Neural progenitor cell (in vitro differentiated cells): ENCODE data around the gene NF1. TPM values are rescaled to one million over a fixed set of nuclear protein-coding genes. Genes with fewer than 3 reads are reported as not detected.

Source experiments
- DNase-seq: peaks from one replicate; pipeline ENCODE4 v3.0.0-alpha.2; 2016; ENCODE audit warnings: low spot score
- H2AFZ ChIP-seq: fragments of 200-600 bp; sonication (generic); replicated peaks from 2 replicates; pipeline ENCODE4 v1.6.1; 2016; ENCODE audit warnings: antibody characterized with exemption
- H3F3A ChIP-seq: fragments of 200-600 bp; sonication (generic); 2 replicates; pipeline ENCODE4 v1.6.1; 2016; ENCODE audit warnings: antibody characterized with exemption, low read depth
- H3K27ac ChIP-seq: fragments of 200-600 bp; sonication (generic); 2 replicates; pipeline ENCODE4 v1.5.1; 2016; ENCODE audit warnings: mild to moderate bottlenecking
- H3K27me3 ChIP-seq: fragments of 200-600 bp; sonication (generic); 2 replicates; pipeline ENCODE4 v1.6.1; 2016; ENCODE audit warnings: mild to moderate bottlenecking, moderate library complexity
- H3K36me3 ChIP-seq: fragments of 200-600 bp; sonication (generic); 2 replicates; pipeline ENCODE4 v1.5.1; 2016
- H3K4me1 ChIP-seq: fragments of 200-600 bp; sonication (generic); 2 replicates; pipeline ENCODE4 v1.6.1; 2016; ENCODE audit warnings: mixed run types
- H3K4me2 ChIP-seq: fragments of 200-600 bp; sonication (generic); 2 replicates; pipeline ENCODE4 v1.6.1; 2016
- H3K4me3 ChIP-seq: fragments of 200-600 bp; sonication (generic); 2 replicates; pipeline ENCODE4 v1.5.1; 2016
- H3K79me2 ChIP-seq: fragments of 200-600 bp; sonication (generic); 2 replicates; pipeline ENCODE4 v1.6.1; 2016; ENCODE audit warnings: low read depth
- H3K9ac ChIP-seq: fragments of 200-600 bp; sonication (generic); 2 replicates; pipeline ENCODE4 v1.6.1; 2016
- H3K9me3 ChIP-seq: fragments of 200-600 bp; sonication (generic); 2 replicates; pipeline ENCODE4 v1.5.1; 2016; ENCODE audit warnings: low read depth
- H4K20me1 ChIP-seq: fragments of 200-600 bp; sonication (generic); 2 replicates; pipeline ENCODE4 v1.6.1; 2016; ENCODE audit warnings: low read depth
- H3K27ac Mint-ChIP-seq: 3 replicates; pipeline ENCODE4 v1.8.0; 2021; ENCODE audit warnings: mixed read lengths
- H3K27me3 Mint-ChIP-seq: 2 replicates; pipeline ENCODE4 v1.8.0; 2022; ENCODE audit warnings: low read depth, mild to moderate bottlenecking, inconsistent platforms, moderate library complexity, mixed read lengths; ENCODE audit not compliant: insufficient read depth
- H3K36me3 Mint-ChIP-seq: 3 replicates; pipeline ENCODE4 v1.8.0; 2021; ENCODE audit warnings: mixed read lengths
- H3K4me1 Mint-ChIP-seq: 3 replicates; pipeline ENCODE4 v1.8.0; 2021; ENCODE audit warnings: mixed read lengths
- H3K4me3 Mint-ChIP-seq: 3 replicates; pipeline ENCODE4 v1.8.0; 2021; ENCODE audit warnings: mild to moderate bottlenecking, moderate library complexity, mixed read lengths
- H3K9me3 Mint-ChIP-seq: 3 replicates; pipeline ENCODE4 v1.8.0; 2020; ENCODE audit warnings: mixed read lengths
- CTCF ChIP-seq: fragments of 200-600 bp; sonication (generic); IDR thresholded peaks from 2 replicates; pipeline ENCODE4 v1.5.1; 2017; ENCODE audit warnings: antibody characterized with exemption, mild to moderate bottlenecking
- EZH2 ChIP-seq: fragments of 200-600 bp; sonication (generic); IDR thresholded peaks from 2 replicates; pipeline ENCODE4 v1.6.1; 2017; ENCODE audit warnings: antibody characterized with exemption, mild to moderate bottlenecking, moderate library complexity
- EZH2phosphoT487 ChIP-seq: fragments of 200-600 bp; sonication (generic); IDR thresholded peaks from 2 replicates; pipeline ENCODE4 v1.6.1; 2017; ENCODE audit warnings: antibody characterized with exemption
- total RNA-seq: library from RNA; depleted of rRNA; stranded (reverse); fragments of >200 nt; gene quantifications from 2 replicates; pipeline ENCODE4 v1.2.3, GENCODE V29; 2015; ENCODE audit warnings: low replicate concordance

Gene NF1
- total RNA-seq, 1 donor from 2014 or later: 54.8 TPM

- DNase-seq: no peak
- peak; percentile 5 for TF ChIP-seq CTCF
- TF ChIP-seq EZH2: no peak
- Histone ChIP-seq H3K4me1 (peaks cover 60% of the 10 kb centered on the region), H3K27me3 (peaks cover 18% of the 10 kb centered on the region), H3F3A (peaks cover 38% of the 10 kb centered on the region), H2AFZ (no peak overlapping the region), H3K4me2 (no peak overlapping the region), H3K79me2 (no peaks in the 10 kb centered on the region), H3K36me3 (no peaks in the 10 kb centered on the region), H3K9ac (no peak overlapping the region), H3K9me3 (no peaks in the 10 kb centered on the region), H3K4me3 (no peak overlapping the region), H3K27ac (no peak overlapping the region), H4K20me1 (peaks cover 12% of the 10 kb centered on the region)
- Mint-ChIP-seq H3K27me3 (peaks cover 19% of the 10 kb centered on the region), H3K36me3 (no peaks in the 10 kb centered on the region), H3K4me3 (no peak overlapping the region), H3K9me3 (no peaks in the 10 kb centered on the region), H3K4me1 (peaks cover 59% of the 10 kb centered on the region), H3K27ac (no peak overlapping the region)
Measured at GRCh38 chr17:31415004-31415454, 320.3 kb downstream of the NF1 start.

- H3K4me2 ChIP-seq: peak overlapping the region; percentile 58
- H3K27me3 Mint-ChIP-seq: peaks cover 17% of the 10 kb centered on the region
- H3K4me1 Mint-ChIP-seq: peaks cover 57% of the 10 kb centered on the region
- no peak overlapping the region for H3K4me3 Mint-ChIP-seq
- H3K36me3 Mint-ChIP-seq: no peaks in the 10 kb centered on the region
- H4K20me1 ChIP-seq: peaks cover 12% of the 10 kb centered on the region
- H3K36me3 ChIP-seq: no peaks in the 10 kb centered on the region
- no peak for DNase-seq
- H3K27ac Mint-ChIP-seq: peak overlapping the region; percentile 11
- H3K27me3 ChIP-seq: peaks cover 18% of the 10 kb centered on the region
- no peak overlapping the region for H3K27ac ChIP-seq
- TF ChIP-seq EZH2 (no peak), EZH2phosphoT487 (no peak), CTCF (no peak)
- H2AFZ ChIP-seq: no peak overlapping the region
- no peaks in the 10 kb centered on the region for H3K9me3 ChIP-seq
- H3K79me2 ChIP-seq: no peaks in the 10 kb centered on the region
- H3K4me3 ChIP-seq: no peak overlapping the region
- no peak overlapping the region for H3K9ac ChIP-seq
- H3K4me1 ChIP-seq: peaks cover 60% of the 10 kb centered on the region
- peaks cover 38% of the 10 kb centered on the region for H3F3A ChIP-seq
- no peaks in the 10 kb centered on the region for H3K9me3 Mint-ChIP-seq
Measured at GRCh38 chr17:31415640-31416502, 321.1 kb downstream of the NF1 start.

GRCh38 chr17:31416503-31416923, 321.7 kb downstream of the NF1 start:
- no peaks in the 10 kb centered on the region for H3K36me3 Mint-ChIP-seq
- H3K27me3 Mint-ChIP-seq: peaks cover 17% of the 10 kb centered on the region
- peak overlapping the region; percentile 90 for H3K27ac Mint-ChIP-seq
- H3K4me3 ChIP-seq: no peak overlapping the region
- peaks cover 18% of the 10 kb centered on the region for H3K27me3 ChIP-seq
- H3K4me1 ChIP-seq: peaks cover 58% of the 10 kb centered on the region
- no peak overlapping the region for H2AFZ ChIP-seq
- no peaks in the 10 kb centered on the region for H3K79me2 ChIP-seq
- no peak overlapping the region for H3K27ac ChIP-seq
- H3K4me2 ChIP-seq: peak overlapping the region; percentile 58
- peaks cover 54% of the 10 kb centered on the region for H3K4me1 Mint-ChIP-seq
- no peak for TF ChIP-seq EZH2phosphoT487
- no peak for TF ChIP-seq EZH2
- no peak for TF ChIP-seq CTCF
- H3K36me3 ChIP-seq: no peaks in the 10 kb centered on the region
- H3F3A ChIP-seq: peaks cover 38% of the 10 kb centered on the region
- no peaks in the 10 kb centered on the region for H3K9me3 Mint-ChIP-seq
- peak overlapping the region; percentile 21 for H3K4me3 Mint-ChIP-seq
- DNase-seq: peak; percentile 72
- peaks cover 12% of the 10 kb centered on the region for H4K20me1 ChIP-seq
- no peak overlapping the region for H3K9ac ChIP-seq
- H3K9me3 ChIP-seq: no peaks in the 10 kb centered on the region
